Gastrocnemius medialis (tissue), 4 donors: ENCODE results near the gene CFAP65. TPM values are rescaled to one million over a fixed set of nuclear protein-coding genes. Genes with fewer than 3 reads are reported as not detected.

Experiments used
- ATAC-seq, 2 donors: fragments of 150-250 bp; one replicate each; pipeline ENCODE4 v1.9.1; 2016
- DNase-seq, 2 donors: peaks; one replicate each; pipeline ENCODE4 v3.0.0-alpha.2; 2019
- H3K27ac ChIP-seq, 4 donors: fragments of 200-600 bp; sonication (generic); 1 replicate in 1 of 4; 2 replicates in 3 of 4; pipeline ENCODE4 v1.5.1; 2016 to 2018; ENCODE audit warnings: mild to moderate bottlenecking in 2 of 4, moderate library complexity in 1 of 4
- H3K27me3 ChIP-seq, 3 donors: fragments of 200-600 bp; sonication (generic) in 2 of 3; 1 replicate in 1 of 3; 2 replicates in 2 of 3; pipeline versions ENCODE4 v1.5.1 to v1.6.0; 2016 to 2019; ENCODE audit warnings: mild to moderate bottlenecking in 1 of 3, moderate library complexity in 1 of 3
- H3K36me3 ChIP-seq, 2 donors: fragments of 200-600 bp; sonication (generic) in 1 of 2; one replicate each; pipeline ENCODE4 v1.5.1; 2017 to 2018
- H3K4me1 ChIP-seq, 2 donors: fragments of 200-600 bp; sonication (generic) in 1 of 2; one replicate each; pipeline ENCODE4 v1.5.1; 2016 to 2017; ENCODE audit warnings: mild to moderate bottlenecking in 2 of 2
- H3K4me3 ChIP-seq, 4 donors: fragments of 200-600 bp; sonication (generic) in 3 of 4; 1 replicate in 1 of 4; 2 replicates in 3 of 4; pipeline ENCODE4 v1.5.1; 2016 to 2019; ENCODE audit warnings: mild to moderate bottlenecking in 2 of 4
- H3K9me3 ChIP-seq, 3 donors: fragments of 200-600 bp; sonication (generic) in 2 of 3; 1 replicate in 1 of 3; 2 replicates in 2 of 3; pipeline ENCODE4 v1.5.1; 2016 to 2019
- CTCF ChIP-seq, 5 experiments: fragments of 450-650 bp in 3 of 5; fragments of 200-600 bp in 2 of 5; sonication (generic) in 2 of 5; IDR thresholded peaks in 4 of 5; conservative IDR thresholded peaks in 1 of 5; 1 replicate in 4 of 5; 2 replicates in 1 of 5; pipeline ENCODE4 v1.5.1; 2016 to 2019; ENCODE audit warnings: antibody characterized with exemption in 5 of 5, mild to moderate bottlenecking in 3 of 5, moderate library complexity in 3 of 5
- POLR2A ChIP-seq, 2 donors: fragments of 450-650 bp; IDR thresholded peaks; one replicate each; pipeline ENCODE4 v1.6.1; 2017; ENCODE audit warnings: antibody characterized with exemption in 2 of 2, mild to moderate bottlenecking in 2 of 2, moderate library complexity in 2 of 2
- in situ Hi-C, 4 donors: fragments of 200-750 bp; cut with MboI; loops; one replicate each; pipeline versions ENCODE4 v1.15.0 to v1.8.0; 2017; ENCODE audit warnings: low sequenced_read_pairs in 4 of 4
- intact Hi-C: fragments of 100-400 bp; cut with DNase I; formaldehyde crosslinking; loops from one replicate; pipeline ENCODE4 v1.15.1; 2023; ENCODE audit warnings: low total_unique reads
- total RNA-seq, 4 donors: library from RNA; depleted of rRNA; stranded (reverse); fragments of >200 nt; gene quantifications; one replicate each; pipeline versions ENCODE4 v1.1.0 to v1.2.3, GENCODE V29; 2016

The CFAP65 gene
- total RNA-seq, 4 donors from 2014 or later = 0.09 TPM; not detected in 3

GRCh38 chr2:219030177-219030940, 11.0 kb downstream of the CFAP65 start:
- in situ Hi-C loops = no loop called here

GRCh38 chr2:219029829-219030165, 11.5 kb downstream of the CFAP65 start:
- intact Hi-C loops (loop anchor here (1.0 kb wide), 2 partner anchors 90 to 126 kb away; no protein-coding TSS in a partner anchor), in situ Hi-C loops (loop anchor here in 2 of 4 donors (5.0 to 10.0 kb wide), 2 partner anchors 123 to 125 kb away; no protein-coding TSS in a partner anchor)
- peaks cover 0 to 12% (median 9%) of the 10 kb centered on the region in 3 donors for H3K27me3 ChIP-seq

More at GRCh38 chr2:219030177-219030940, 11.0 kb downstream of the CFAP65 start:
- Histone ChIP-seq H3K27me3 (peaks cover 0 to 12% (median 9%) of the 10 kb centered on the region in 3 donors), H3K4me1 (no peaks in the 10 kb centered on the region), H3K4me3 (no peak overlapping the region), H3K27ac (no peak overlapping the region), H3K36me3 (no peaks in the 10 kb centered on the region), H3K9me3 (no peaks in the 10 kb centered on the region)
- intact Hi-C loops = loop anchor here (1.0 kb wide), 1 partner anchor 89 kb away; no protein-coding TSS in a partner anchor
- TF ChIP-seq CTCF (IDR thresholded peaks at IDR 0.05 in 4 of 5, conservative IDR thresholded peaks at IDR 0.05 in 1 of 5) (no peak), POLR2A (IDR thresholded peaks at IDR 0.05) (no peak)
- ATAC-seq = peak in 1 of 2 donors; percentile 18
- DNase-seq = no peak

DNA sequence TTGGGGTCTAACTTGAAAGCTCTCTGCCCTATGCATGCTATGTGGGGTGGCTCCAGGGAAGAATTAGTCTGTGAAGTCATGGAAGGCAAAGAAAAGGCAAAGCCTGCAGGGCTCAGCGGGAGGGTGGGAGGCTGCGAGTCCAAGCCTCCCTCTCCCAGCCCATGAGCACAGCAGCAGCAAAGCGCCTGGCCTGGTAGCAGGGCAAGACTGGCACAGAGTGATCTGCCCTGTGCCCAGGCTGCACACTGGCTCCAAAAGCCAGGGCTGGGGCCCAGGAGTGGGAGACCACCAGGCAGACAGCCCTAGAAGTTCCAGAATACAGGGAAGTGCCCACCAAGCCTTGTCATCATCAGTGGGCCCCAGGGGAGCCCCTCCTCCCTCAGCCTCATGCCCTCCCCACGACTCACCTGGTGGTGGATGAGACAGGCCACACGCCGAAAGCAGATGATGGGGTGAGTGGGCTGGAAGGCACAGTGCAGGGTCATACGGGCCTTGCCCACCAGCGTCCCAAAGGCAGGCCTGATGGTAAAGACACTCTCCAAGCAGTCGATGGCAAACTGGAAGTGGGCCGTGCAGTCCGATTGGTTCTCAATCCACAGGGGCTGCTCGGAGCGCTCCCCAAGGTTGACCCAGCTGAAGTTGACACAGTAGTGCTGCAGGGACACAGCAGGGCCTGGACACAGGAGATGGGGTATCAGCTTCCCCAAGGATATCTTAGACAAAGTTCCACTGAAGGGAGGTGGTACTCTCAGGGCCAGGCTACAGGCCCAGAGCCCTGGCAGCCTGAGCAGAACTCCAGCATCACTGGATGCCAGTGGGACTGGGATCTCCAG, 12.1 kb downstream of the CFAP65 start:
- H3K27ac ChIP-seq = no peak overlapping the region
- intact Hi-C loops (loop anchor here (1.0 kb wide), 1 partner anchor 126 kb away; no protein-coding TSS in a partner anchor), in situ Hi-C loops (loop anchor here in 2 of 4 donors (5.0 to 10.0 kb wide), 2 partner anchors 123 to 126 kb away; no protein-coding TSS in a partner anchor)
- H3K4me1 ChIP-seq = no peaks in the 10 kb centered on the region
- no peaks in the 10 kb centered on the region for H3K36me3 ChIP-seq
- ATAC-seq (no peak), DNase-seq (no peak)
- no peaks in the 10 kb centered on the region for H3K9me3 ChIP-seq
- H3K27me3 ChIP-seq = peaks cover 0 to 12% (median 8%) of the 10 kb centered on the region in 3 donors
- no peak for TF ChIP-seq POLR2A (IDR thresholded peaks at IDR 0.05)
- TF ChIP-seq CTCF (IDR thresholded peaks at IDR 0.05 in 4 of 5, conservative IDR thresholded peaks at IDR 0.05 in 1 of 5) = no peak
- no peak overlapping the region for H3K4me3 ChIP-seq

More at GRCh38 chr2:219029829-219030165, 11.5 kb downstream of the CFAP65 start:
- no peak for TF ChIP-seq POLR2A (IDR thresholded peaks at IDR 0.05)
- TF ChIP-seq CTCF (IDR thresholded peaks at IDR 0.05 in 4 of 5, conservative IDR thresholded peaks at IDR 0.05 in 1 of 5) = peak; percentile 64 to 97 (median 90)
- no peaks in the 10 kb centered on the region for H3K4me1 ChIP-seq
- H3K4me3 ChIP-seq = no peak overlapping the region
- peak; percentile 83 to 87 for ATAC-seq
- no peak overlapping the region for H3K27ac ChIP-seq
- H3K36me3 ChIP-seq = no peaks in the 10 kb centered on the region
- DNase-seq = peak; percentile 36 to 65
- no peaks in the 10 kb centered on the region for H3K9me3 ChIP-seq

DNA sequence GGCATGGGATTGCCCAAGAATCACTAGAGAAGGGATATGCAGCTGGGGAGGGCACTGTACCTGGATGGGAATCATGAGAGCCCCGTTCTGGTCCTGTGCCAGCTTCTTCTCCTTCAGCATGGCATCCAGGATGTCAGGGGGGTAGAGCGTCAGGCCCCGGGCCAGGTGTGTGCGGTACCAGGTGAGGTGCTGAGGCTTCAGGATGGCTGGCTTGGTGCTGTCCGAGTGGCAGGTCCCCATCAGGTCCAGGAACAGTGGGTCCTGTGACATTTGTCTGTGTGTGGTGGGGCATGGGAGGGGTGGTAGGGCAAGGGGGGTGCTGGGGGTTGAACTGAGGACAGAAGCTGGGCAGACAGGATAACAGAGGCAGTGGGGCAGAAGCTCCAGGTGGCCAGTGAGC, 13.2 kb downstream of the CFAP65 start:
- H3K9me3 ChIP-seq = no peaks in the 10 kb centered on the region
- intact Hi-C loops = no loop called here
- H3K27me3 ChIP-seq = peaks cover 0 to 12% (median 3%) of the 10 kb centered on the region in 3 donors
- TF ChIP-seq POLR2A (IDR thresholded peaks at IDR 0.05) = no peak
- TF ChIP-seq CTCF (IDR thresholded peaks at IDR 0.05 in 4 of 5, conservative IDR thresholded peaks at IDR 0.05 in 1 of 5) = no peak
- ATAC-seq = no peak
- no peak overlapping the region for H3K27ac ChIP-seq
- no peak overlapping the region for H3K4me3 ChIP-seq
- in situ Hi-C loops = loop anchor here in 2 of 4 donors (5.0 to 10.0 kb wide), 2 partner anchors 124 to 127 kb away; no protein-coding TSS in a partner anchor
- DNase-seq = no peak
- H3K36me3 ChIP-seq = no peaks in the 10 kb centered on the region
- H3K4me1 ChIP-seq = no peaks in the 10 kb centered on the region
